ENCODE data around the gene DHX15.

Gene DHX15

DNA sequence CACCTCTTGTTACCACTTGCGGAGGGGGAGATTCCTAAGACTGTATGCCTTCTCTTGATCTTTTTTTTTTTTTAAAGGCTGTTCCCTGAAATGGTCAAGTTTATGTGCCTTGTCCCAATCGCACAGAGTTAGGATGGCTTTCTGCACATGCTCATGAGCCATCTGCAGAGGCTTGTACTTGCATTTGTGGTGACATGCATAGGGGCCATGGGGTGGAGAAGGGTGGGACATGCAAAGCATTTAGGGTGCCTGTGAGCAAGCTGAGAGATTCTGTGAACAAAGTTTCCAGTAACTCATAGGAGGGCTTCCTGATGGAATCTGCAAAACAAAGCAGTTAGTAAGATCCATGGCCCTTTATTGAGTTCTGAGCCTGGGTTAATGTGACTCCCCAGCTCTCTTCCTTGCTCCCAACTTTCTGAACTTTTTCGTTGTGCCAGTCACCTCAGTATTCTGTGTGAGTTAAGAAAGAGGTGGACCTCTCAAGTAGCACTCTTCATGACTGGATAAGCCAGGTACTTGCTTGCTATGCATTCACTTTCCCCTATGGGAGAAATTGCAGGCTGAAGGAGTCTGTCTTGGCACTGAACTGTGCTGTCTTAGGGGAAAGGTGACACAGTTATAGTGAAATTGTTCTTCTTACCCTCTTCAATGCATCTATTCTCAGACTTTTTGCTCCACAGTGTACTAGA is 37.9 kb upstream of the DHX15 start:
- Histone ChIP-seq H3K9me3 (ENCODE audit: control insufficient read depth, low read length) (no peaks in the 10 kb centered on the region), H3K36me3 (ENCODE audit: control insufficient read depth, insufficient read depth, low read length) (no peaks in the 10 kb centered on the region), H3K27ac (no peak overlapping the region), H3K27me3 (ENCODE audit: control insufficient read depth, insufficient read depth, low read length) (no peaks in the 10 kb centered on the region), H3K4me3 (ENCODE audit: low read depth, low read length) (no peak overlapping the region), H3K9ac (no peak overlapping the region), H2AFZ (no peak overlapping the region), H3K79me2 (no peaks in the 10 kb centered on the region), H3K4me1 (no peaks in the 10 kb centered on the region), H3K4me2 (ENCODE audit: low read length) (no peak overlapping the region)
- TF ChIP-seq, protein P1, sequence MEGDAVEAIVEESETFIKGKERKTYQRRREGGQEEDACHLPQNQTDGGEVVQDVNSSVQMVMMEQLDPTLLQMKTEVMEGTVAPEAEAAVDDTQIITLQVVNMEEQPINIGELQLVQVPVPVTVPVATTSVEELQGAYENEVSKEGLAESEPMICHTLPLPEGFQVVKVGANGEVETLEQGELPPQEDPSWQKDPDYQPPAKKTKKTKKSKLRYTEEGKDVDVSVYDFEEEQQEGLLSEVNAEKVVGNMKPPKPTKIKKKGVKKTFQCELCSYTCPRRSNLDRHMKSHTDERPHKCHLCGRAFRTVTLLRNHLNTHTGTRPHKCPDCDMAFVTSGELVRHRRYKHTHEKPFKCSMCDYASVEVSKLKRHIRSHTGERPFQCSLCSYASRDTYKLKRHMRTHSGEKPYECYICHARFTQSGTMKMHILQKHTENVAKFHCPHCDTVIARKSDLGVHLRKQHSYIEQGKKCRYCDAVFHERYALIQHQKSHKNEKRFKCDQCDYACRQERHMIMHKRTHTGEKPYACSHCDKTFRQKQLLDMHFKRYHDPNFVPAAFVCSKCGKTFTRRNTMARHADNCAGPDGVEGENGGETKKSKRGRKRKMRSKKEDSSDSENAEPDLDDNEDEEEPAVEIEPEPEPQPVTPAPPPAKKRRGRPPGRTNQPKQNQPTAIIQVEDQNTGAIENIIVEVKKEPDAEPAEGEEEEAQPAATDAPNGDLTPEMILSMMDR (IDR thresholded peaks at IDR 0.05) = no peak

DNA sequence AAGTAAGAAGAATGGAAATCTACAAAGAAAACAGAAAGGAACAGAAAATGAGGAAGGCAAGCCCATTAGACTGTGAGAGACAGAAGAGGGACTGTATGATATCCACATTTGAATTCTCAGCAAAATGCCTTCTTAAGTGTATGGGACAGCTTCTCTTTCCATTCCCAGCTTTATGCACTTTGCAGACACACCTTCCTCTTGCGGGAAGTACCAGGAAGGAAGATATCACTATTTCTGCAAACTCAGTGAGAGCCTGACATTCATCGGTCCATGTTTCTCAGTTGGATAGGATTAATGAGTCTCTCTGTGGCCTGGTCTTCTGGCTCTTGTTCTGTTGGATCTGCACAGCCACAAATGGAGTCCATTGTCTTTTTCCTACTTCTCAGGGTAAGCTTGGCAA is 31.6 kb upstream of the DHX15 start:
- H3K79me2 ChIP-seq = no peaks in the 10 kb centered on the region
- TF ChIP-seq, protein P1 (IDR thresholded peaks at IDR 0.05) = no peak
- no peak overlapping the region for H2AFZ ChIP-seq
- H3K9me3 ChIP-seq (ENCODE audit: control insufficient read depth, low read length) = no peaks in the 10 kb centered on the region
- H3K9ac ChIP-seq = no peak overlapping the region
- no peaks in the 10 kb centered on the region for H3K27me3 ChIP-seq (ENCODE audit: control insufficient read depth, insufficient read depth, low read length)
- no peaks in the 10 kb centered on the region for H3K36me3 ChIP-seq (ENCODE audit: control insufficient read depth, insufficient read depth, low read length)
- no peak overlapping the region for H3K27ac ChIP-seq
- H3K4me2 ChIP-seq (ENCODE audit: low read length) = no peak overlapping the region
- no peak overlapping the region for H3K4me3 ChIP-seq (ENCODE audit: low read depth, low read length)
- no peaks in the 10 kb centered on the region for H3K4me1 ChIP-seq

DNA sequence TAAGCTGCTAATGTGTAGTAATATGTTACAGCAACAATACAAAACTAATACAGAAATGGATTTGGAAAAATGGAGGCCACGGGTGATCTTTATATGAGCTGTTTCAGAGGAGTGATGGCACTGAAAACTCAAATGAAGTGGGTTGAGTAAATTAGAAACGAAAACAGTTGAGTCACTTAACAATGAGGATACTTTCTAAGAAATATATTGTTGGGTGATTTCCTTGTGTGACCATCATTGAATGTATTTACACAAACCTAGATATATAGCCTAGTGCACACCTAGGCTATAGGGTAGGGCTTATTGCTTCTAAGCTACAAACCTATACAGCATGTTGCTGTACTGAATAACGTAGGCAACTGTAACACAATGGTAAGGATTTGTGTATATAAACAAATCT is 30.5 kb upstream of the DHX15 start:
- no peaks in the 10 kb centered on the region for H3K36me3 ChIP-seq (ENCODE audit: control insufficient read depth, insufficient read depth, low read length)
- H3K27me3 ChIP-seq (ENCODE audit: control insufficient read depth, insufficient read depth, low read length) = no peaks in the 10 kb centered on the region
- H3K27ac ChIP-seq = no peak overlapping the region
- TF ChIP-seq, protein P1 (IDR thresholded peaks at IDR 0.05) = no peak
- H3K9me3 ChIP-seq (ENCODE audit: control insufficient read depth, low read length) = no peaks in the 10 kb centered on the region
- H3K79me2 ChIP-seq = no peaks in the 10 kb centered on the region
- H3K4me3 ChIP-seq (ENCODE audit: low read depth, low read length) = no peak overlapping the region
- no peak overlapping the region for H3K4me2 ChIP-seq (ENCODE audit: low read length)
- no peak overlapping the region for H3K9ac ChIP-seq
- H2AFZ ChIP-seq = no peak overlapping the region
- H3K4me1 ChIP-seq = no peaks in the 10 kb centered on the region

DNA sequence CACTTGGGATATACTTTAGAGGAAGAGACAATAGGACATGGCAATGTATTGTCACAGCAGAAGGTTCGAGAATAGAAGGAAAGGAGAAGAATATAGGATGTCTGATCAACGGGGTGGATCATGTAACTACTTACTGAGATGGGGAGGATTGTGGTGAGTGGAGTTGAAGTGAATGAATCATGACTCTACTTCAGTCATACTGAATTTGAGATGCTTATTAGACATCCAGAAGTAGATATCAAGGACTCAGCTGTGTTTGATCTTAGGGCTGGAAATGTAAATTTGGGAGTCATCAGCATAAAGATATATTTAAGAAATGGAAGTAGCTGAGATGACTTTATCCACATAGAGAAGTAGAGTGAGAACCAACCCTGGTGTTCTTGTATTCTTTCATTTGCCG is 29.1 kb upstream of the DHX15 start:
- TF ChIP-seq, protein P1 (IDR thresholded peaks at IDR 0.05) = no peak
- Histone ChIP-seq H3K79me2 (no peaks in the 10 kb centered on the region), H3K4me2 (ENCODE audit: low read length) (no peak overlapping the region)

DNA sequence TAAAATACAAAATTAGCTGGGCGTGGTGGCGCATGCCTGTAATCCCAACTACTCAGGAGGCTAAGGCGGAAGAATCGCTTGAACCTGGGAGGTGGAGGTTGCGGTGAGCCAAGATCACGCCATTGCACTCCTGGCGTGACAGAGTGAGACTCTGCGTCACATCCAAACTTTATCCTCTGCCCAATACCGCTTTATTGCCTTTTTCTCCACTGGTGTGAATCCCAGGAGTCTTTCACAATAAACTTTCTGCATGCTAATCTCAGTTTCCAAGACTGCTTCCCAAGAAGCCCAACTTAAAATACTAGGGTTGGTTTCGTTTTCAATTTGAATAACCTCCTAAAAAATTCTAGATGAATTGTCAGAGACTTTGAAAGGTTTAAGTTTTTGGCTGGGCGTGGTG is 27.2 kb upstream of the DHX15 start:
- Histone ChIP-seq H3K27me3 (ENCODE audit: control insufficient read depth, insufficient read depth, low read length) (no peaks in the 10 kb centered on the region), H3K4me2 (ENCODE audit: low read length) (no peak overlapping the region), H3K9me3 (ENCODE audit: control insufficient read depth, low read length) (no peaks in the 10 kb centered on the region), H3K27ac (no peak overlapping the region), H3K79me2 (no peaks in the 10 kb centered on the region), H3K9ac (no peak overlapping the region), H3K36me3 (ENCODE audit: control insufficient read depth, insufficient read depth, low read length) (no peaks in the 10 kb centered on the region), H3K4me1 (no peaks in the 10 kb centered on the region), H2AFZ (no peak overlapping the region), H3K4me3 (ENCODE audit: low read depth, low read length) (no peak overlapping the region)
- TF ChIP-seq, protein P1 (IDR thresholded peaks at IDR 0.05) = no peak

More for the DNA sequence above, 29.1 kb upstream of the DHX15 start:
- Histone ChIP-seq H3K27me3 (ENCODE audit: control insufficient read depth, insufficient read depth, low read length) (no peaks in the 10 kb centered on the region), H3K9ac (no peak overlapping the region), H3K4me1 (no peaks in the 10 kb centered on the region), H3K36me3 (ENCODE audit: control insufficient read depth, insufficient read depth, low read length) (no peaks in the 10 kb centered on the region), H3K9me3 (ENCODE audit: control insufficient read depth, low read length) (no peaks in the 10 kb centered on the region), H3K4me3 (ENCODE audit: low read depth, low read length) (no peak overlapping the region), H3K27ac (no peak overlapping the region), H2AFZ (no peak overlapping the region)
